Mammary epithelial cell (primary cell): Measurements from ENCODE around the gene CAT.

Experiments used
- EZH2 ChIP-seq: IDR thresholded peaks from 2 replicates; pipeline ENCODE4 v1.6.1; 2012; ENCODE audit warnings: low read length, inconsistent platforms, borderline replicate concordance
- TF ChIP-seq, protein P1 (sequence below), 2 donors: IDR thresholded peaks in 1 of 2; conservative IDR thresholded peaks in 1 of 2; 2 replicates each; pipeline ENCODE4 v1.5.1; 2011 to 2012; ENCODE audit warnings: inconsistent platforms in 2 of 2, low read length in 2 of 2, mild to moderate bottlenecking in 2 of 2, control low read depth in 1 of 2, low read depth in 1 of 2; ENCODE audit not compliant: insufficient read depth in 1 of 2; ENCODE audit errors: extremely low read depth in 1 of 2

DNA sequence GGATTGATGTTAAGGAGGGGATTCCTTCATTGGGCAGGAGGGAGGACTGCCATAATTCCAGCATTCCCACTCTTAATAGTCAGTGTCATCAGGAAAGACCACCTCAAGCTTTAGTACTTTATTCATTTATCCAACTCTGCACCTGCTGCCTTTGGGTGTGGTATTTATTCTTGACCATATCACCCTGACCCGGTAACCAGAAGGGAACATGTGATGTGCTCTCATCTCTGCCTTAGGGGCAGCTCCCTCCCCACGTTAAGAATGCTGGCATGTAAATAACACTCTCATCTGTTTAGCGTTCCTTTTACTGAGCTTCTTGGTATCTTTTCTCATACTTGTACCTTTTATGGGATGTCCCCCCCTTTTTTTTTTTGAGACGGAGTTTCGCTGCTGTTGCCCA, 7.7 kb downstream of the CAT start:
- TF ChIP-seq, protein P1, sequence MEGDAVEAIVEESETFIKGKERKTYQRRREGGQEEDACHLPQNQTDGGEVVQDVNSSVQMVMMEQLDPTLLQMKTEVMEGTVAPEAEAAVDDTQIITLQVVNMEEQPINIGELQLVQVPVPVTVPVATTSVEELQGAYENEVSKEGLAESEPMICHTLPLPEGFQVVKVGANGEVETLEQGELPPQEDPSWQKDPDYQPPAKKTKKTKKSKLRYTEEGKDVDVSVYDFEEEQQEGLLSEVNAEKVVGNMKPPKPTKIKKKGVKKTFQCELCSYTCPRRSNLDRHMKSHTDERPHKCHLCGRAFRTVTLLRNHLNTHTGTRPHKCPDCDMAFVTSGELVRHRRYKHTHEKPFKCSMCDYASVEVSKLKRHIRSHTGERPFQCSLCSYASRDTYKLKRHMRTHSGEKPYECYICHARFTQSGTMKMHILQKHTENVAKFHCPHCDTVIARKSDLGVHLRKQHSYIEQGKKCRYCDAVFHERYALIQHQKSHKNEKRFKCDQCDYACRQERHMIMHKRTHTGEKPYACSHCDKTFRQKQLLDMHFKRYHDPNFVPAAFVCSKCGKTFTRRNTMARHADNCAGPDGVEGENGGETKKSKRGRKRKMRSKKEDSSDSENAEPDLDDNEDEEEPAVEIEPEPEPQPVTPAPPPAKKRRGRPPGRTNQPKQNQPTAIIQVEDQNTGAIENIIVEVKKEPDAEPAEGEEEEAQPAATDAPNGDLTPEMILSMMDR (conservative IDR thresholded peaks at IDR 0.05 in 1 of 2, IDR thresholded peaks at IDR 0.05 in 1 of 2; ENCODE audit: extremely low read depth in 1 of 2, insufficient read depth in 1 of 2, low read depth in 1 of 2, low read length in 2 of 2), result no peak
- TF ChIP-seq EZH2, result no peak
